ENCODE results near the gene APEH. TPM values are rescaled to one million over a fixed set of nuclear protein-coding genes. Genes with fewer than 3 reads are reported as not detected.
A peak's percentile ranks its signal among the peaks of the same experiment; 100 is the strongest.

APEH gene
- total RNA-seq, 1 experiment from 2014 or later: 236 TPM

- Histone ChIP-seq H2AFZ (ENCODE audit: low read length) (no peak overlapping the region), H3K9me2 (replicated peaks; ENCODE audit: low read length) (no peaks in the 10 kb centered on the region), H3K4me2 (ENCODE audit: low read length) (no peak overlapping the region; the same call in 1 of the 2 replicates), H3K4me1 (ENCODE audit: insufficient read depth, low read length) (peaks cover 10% of the 10 kb centered on the region; the same call in 1 of the 2 replicates), H3K9ac (ENCODE audit: low read length) (no peak overlapping the region), H4K20me1 (ENCODE audit: low read length) (no peaks in the 10 kb centered on the region), H3K4me3 (ENCODE audit: low read length) (no peak overlapping the region), H3F3A (ENCODE audit: low read length, unreplicated experiment) (no peaks in the 10 kb centered on the region), H3K36me3 (ENCODE audit: low read depth, low read length) (no peaks in the 10 kb centered on the region), H3K79me2 (ENCODE audit: low read length) (no peaks in the 10 kb centered on the region), H3K9me3 (ENCODE audit: low read length) (no peaks in the 10 kb centered on the region), H3K27me3 (ENCODE audit: low read length) (no peaks in the 10 kb centered on the region), H3K27ac (ENCODE audit: low read length) (no peak overlapping the region)
- TF ChIP-seq EZH2phosphoT487 (IDR thresholded peaks at IDR 0.05; ENCODE audit: borderline replicate concordance, low read length): no peak
- TF ChIP-seq EZH2 (IDR thresholded peaks at IDR 0.05; ENCODE audit: low read length, unreplicated experiment): no peak
- TF ChIP-seq CTCF (conservative IDR thresholded peaks at IDR 0.05; ENCODE audit: low read depth, low read length): no peak
- ATAC-seq (peak; percentile 67), DNase-seq (peak; percentile 59)
- POLR2A ChIA-PET (ENCODE audit: unreplicated experiment): no interaction called here
- intact Hi-C loops (cut with micrococcal nuclease): no loop called here
- CTCF ChIA-PET: interaction anchor here (0.6 kb wide), 1 partner anchor 91 kb away, joined by 3 read pairs; no protein-coding TSS in a partner anchor
- BruUV-seq (replicated peaks): no TSS peak
These were observed 43.4 kb upstream of the APEH start for GRCh38 chr3:49630784-49631183.

DNA sequence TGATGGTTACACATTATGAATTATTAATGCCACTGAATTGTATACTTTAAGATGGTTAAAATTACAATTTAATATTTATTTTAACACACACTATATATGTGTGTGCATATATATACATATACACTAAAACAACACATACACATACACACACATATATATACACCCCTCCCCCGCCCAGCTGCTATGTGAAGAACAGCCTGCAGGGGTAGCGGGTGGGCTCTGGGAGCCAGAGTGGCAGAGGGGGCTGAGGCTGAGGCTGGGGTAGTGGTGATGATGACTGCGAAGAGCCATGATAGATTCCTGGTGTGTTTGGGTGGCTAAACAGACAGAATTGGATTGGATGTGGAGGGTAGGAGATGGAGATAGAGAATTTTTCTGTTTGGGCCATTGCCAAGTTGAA is 39.4 kb upstream of the APEH start:
- Histone ChIP-seq H3K27ac (ENCODE audit: low read length) (no peak overlapping the region), H3K9ac (ENCODE audit: low read length) (no peak overlapping the region), H3K9me2 (replicated peaks; ENCODE audit: low read length) (no peaks in the 10 kb centered on the region), H3K79me2 (ENCODE audit: low read length) (no peaks in the 10 kb centered on the region), H3K4me1 (ENCODE audit: insufficient read depth, low read length) (peaks cover 18% of the 10 kb centered on the region), H2AFZ (ENCODE audit: low read length) (no peak overlapping the region), H3K9me3 (ENCODE audit: low read length) (no peaks in the 10 kb centered on the region), H3K4me2 (ENCODE audit: low read length) (no peak overlapping the region), H4K20me1 (ENCODE audit: low read length) (no peaks in the 10 kb centered on the region), H3F3A (ENCODE audit: low read length, unreplicated experiment) (no peaks in the 10 kb centered on the region), H3K27me3 (ENCODE audit: low read length) (no peaks in the 10 kb centered on the region), H3K36me3 (ENCODE audit: low read depth, low read length) (no peaks in the 10 kb centered on the region), H3K4me3 (ENCODE audit: low read length) (no peak overlapping the region)
- CTCF ChIA-PET: no interaction called here
- intact Hi-C loops (cut with micrococcal nuclease): no loop called here
- POLR2A ChIA-PET (ENCODE audit: unreplicated experiment): no interaction called here
- no TSS peak for BruUV-seq (replicated peaks)
- ATAC-seq (no peak), DNase-seq (no peak)
- no peak for TF ChIP-seq EZH2phosphoT487 (IDR thresholded peaks at IDR 0.05; ENCODE audit: borderline replicate concordance, low read length)
- TF ChIP-seq CTCF (conservative IDR thresholded peaks at IDR 0.05; ENCODE audit: low read depth, low read length): no peak
- no peak for TF ChIP-seq EZH2 (IDR thresholded peaks at IDR 0.05; ENCODE audit: low read length, unreplicated experiment)

GRCh38 chr3:49636883-49637609 is 37.1 kb upstream of the APEH start:
- Histone ChIP-seq H2AFZ (ENCODE audit: low read length) (no peak overlapping the region), H3K27me3 (ENCODE audit: low read length) (no peaks in the 10 kb centered on the region), H3K9me2 (replicated peaks; ENCODE audit: low read length) (no peaks in the 10 kb centered on the region), H3K79me2 (ENCODE audit: low read length) (no peaks in the 10 kb centered on the region), H3K4me3 (ENCODE audit: low read length) (no peak overlapping the region), H3K9me3 (ENCODE audit: low read length) (no peaks in the 10 kb centered on the region), H4K20me1 (ENCODE audit: low read length) (no peaks in the 10 kb centered on the region), H3K27ac (ENCODE audit: low read length) (no peak overlapping the region), H3K4me2 (ENCODE audit: low read length) (no peak overlapping the region), H3K9ac (ENCODE audit: low read length) (no peak overlapping the region), H3K4me1 (ENCODE audit: insufficient read depth, low read length) (peaks cover 8% of the 10 kb centered on the region), H3K36me3 (ENCODE audit: low read depth, low read length) (no peaks in the 10 kb centered on the region), H3F3A (ENCODE audit: low read length, unreplicated experiment) (no peaks in the 10 kb centered on the region)
- POLR2A ChIA-PET (ENCODE audit: unreplicated experiment): no interaction called here
- CTCF ChIA-PET: no interaction called here
- TF ChIP-seq CTCF (conservative IDR thresholded peaks at IDR 0.05; ENCODE audit: low read depth, low read length) (no peak), EZH2phosphoT487 (IDR thresholded peaks at IDR 0.05; ENCODE audit: borderline replicate concordance, low read length) (no peak), EZH2 (IDR thresholded peaks at IDR 0.05; ENCODE audit: low read length, unreplicated experiment) (no peak)
- BruUV-seq (replicated peaks): no TSS peak
- ATAC-seq: peak; percentile 23; the same call in 1 of the 2 replicates
- intact Hi-C loops (cut with micrococcal nuclease): no loop called here
- peak; percentile 25 for DNase-seq
